GM12892 (cell line): Measurements from ENCODE around the gene FOXA3.

ENCODE experiments used
- POLR2A ChIP-seq: IDR thresholded peaks from 2 replicates; pipeline ENCODE4 v1.6.1; 2011; ENCODE audit warnings: low read depth, low read length, control low read depth
- POLR2AphosphoS5 ChIP-seq: IDR thresholded peaks from 2 replicates; pipeline ENCODE4 v1.6.1; 2011; ENCODE audit warnings: low read depth, low read length, control low read depth
- TAF1 ChIP-seq: IDR thresholded peaks from 2 replicates; pipeline ENCODE4 v1.6.1; 2011; ENCODE audit warnings: low read depth, mild to moderate bottlenecking, control low read depth, low read length, borderline replicate concordance

GRCh38 chr19:45826934-45827333, 37.2 kb upstream of the FOXA3 start:
- no peak for TF ChIP-seq TAF1
- TF ChIP-seq POLR2A: no peak
- no peak for TF ChIP-seq POLR2AphosphoS5
